T1000 (cell line): ENCODE results near the gene POLD3.
"Not testable (repeated sequence)": the region's sequence is repeated elsewhere in the genome, so short reads cannot be mapped to it uniquely, and the experiment has no call there.

ENCODE experiments used
- DNase-seq: peaks from one replicate; lab custom pipeline; 2025; ENCODE audit warnings: mixed read lengths; lab: John Stamatoyannopoulos, UW

Gene POLD3

DNA sequence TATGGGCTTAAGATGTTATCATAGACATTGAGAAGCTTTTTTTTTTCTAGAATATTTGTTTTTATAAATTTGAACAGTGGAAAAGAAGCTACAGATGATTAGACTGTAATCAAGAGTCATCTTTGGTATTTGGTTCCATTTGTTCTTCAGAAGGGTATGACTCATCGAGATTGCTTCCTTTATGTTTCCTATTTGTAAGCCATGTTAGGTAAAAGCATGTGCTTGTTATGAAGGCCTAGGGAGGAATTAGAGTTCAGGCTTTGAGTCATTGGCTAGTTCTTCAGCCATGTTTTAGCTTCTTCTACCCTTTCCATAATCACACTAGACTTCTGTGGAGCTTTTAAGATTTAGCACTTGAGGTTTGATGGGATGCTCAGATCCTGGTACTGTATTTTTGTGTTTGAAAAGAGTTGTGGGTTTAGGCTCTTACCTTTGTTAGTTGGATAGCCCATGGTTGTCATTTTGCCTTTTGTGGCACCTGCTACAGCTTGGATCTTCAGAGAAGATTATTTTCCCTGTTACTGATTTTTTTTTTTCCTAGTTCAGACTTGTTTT is 44.3 kb downstream of the POLD3 start:
- DNase-seq = no peak

DNA sequence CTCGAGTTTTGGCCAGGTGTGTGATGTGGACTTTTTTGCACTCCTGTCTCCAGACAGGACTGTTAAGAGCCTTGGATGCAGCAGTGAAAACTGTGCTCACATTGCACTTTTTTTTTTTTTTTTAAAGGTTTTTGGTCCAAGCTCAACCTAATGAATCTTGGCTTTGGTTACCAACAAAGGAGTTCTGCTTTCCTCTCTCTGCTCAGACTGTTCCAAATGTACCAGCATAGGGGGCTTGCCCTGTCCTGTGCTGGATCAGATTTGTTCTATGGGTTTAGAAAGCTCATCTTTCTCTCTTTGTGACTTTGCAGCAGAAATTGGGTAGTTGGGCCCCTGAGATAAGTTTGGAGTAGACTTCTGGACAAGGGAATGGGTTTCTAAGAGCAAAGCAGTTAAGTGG is 45.3 kb downstream of the POLD3 start:
- no peak for DNase-seq

DNA sequence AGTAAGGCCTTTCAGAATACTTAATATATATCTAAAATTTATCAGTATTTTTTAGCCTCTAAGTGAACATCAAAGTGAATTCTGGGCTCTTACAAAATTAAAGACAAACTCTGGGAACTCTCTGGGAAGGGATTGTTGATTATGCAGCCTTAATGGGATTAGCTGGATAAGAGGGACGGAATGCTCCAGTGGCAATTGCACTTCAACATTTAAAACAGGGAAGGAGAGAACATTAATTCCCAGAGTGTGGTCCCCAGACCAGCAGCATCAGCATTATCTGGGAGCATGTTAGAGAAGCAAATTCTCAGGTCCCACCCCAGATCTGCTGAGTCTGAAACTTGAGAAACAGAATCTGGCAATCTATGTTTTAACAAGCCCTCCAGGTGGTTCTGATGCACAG is 46.5 kb downstream of the POLD3 start:
- DNase-seq = no peak

DNA sequence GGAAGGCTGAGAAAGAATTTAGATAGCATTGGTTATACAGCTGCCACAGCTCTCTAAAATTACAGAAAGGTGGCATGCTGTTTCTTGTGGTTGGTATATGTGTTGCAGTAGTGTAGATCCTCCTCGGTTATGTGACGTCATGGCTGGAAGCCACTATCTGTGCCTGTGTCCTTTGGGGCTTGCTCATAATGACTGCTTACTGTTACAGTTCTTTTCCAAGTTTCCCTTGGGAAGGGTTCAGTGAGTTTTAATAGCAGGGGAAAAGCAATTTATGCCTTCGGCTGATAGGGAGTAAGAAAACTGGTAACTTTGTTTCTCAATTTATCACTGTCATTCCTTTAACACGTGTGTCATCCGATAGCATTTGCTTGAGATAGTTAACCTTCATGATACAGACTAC is 47.2 kb downstream of the POLD3 start:
- DNase-seq = no peak

DNA sequence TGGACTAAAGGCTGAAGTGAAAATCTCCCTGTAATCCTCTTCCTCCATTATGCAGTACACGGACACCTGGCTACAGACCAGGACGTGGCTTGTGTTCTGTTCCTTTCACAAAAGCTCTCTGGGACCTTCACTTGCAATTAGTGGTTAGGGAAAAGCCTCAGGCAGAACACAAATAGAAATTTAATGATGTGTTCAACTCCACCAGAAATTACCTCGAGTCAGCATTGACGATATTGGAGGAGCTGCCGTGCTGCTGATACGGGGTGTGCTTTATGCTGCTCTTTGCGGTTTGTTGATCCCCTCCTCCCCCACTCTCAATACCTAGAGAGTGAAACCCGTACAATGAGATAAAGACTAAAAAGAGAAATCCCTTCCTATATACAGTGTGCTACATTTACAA is 48.9 kb downstream of the POLD3 start:
- no peak for DNase-seq

DNA sequence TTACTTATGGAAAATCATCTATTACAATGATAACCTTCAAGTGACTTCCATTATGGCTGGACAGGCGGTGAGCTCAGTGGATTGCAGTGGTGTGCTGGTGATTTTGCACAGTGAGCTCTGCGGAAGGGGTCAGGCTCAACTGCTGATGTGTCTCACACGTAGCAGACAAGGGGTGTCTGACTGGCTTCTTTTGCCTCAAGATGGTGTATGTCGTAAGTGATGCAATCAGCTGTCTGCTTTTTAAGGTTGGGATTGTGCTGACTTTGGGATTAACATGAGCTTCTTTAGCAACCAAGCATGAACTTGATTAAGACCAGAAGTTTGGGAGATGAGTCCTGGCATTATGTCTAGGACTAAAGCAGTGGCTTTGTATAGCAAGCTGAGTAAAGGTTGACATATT is 49.5 kb downstream of the POLD3 start:
- no peak for DNase-seq

DNA sequence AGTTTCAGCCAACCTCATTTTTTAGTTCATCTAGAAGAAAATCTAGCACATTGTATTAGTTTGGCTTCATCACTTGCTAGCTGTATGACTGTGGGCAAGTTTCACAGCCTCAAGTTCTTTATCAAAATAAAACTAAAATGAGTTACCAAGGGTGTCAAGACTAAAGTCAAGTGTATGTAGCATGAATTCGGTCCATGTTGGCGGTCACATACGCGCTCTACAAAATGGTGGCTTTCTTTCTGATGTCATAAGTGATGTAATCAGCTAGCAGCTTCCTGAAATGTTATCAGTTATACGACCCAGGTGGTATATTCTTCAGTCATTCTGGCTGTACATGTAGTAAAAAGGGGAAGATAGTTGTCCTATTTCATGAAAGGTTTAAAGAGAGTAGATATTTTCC is 50.5 kb downstream of the POLD3 start:
- DNase-seq = no peak

DNA sequence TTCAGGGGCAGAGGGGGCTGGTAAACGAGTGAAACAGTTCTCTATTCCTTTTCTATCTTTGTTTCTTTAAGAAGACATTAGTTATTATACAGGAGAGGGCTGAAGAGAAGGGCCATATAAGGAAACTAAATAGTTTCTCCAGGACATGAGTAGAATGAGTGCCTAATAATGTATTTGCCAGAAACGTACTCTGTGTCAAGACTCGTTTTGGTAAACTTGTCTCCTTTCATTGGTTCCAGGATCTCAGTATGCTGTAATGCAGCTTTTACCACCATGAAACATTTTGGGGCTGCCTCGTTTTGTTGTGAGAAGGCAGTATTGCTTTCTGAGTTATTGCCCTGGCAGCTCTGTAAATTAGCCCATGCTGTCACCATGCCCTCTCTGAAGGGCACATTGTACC is 51.7 kb downstream of the POLD3 start:
- no peak for DNase-seq

DNA sequence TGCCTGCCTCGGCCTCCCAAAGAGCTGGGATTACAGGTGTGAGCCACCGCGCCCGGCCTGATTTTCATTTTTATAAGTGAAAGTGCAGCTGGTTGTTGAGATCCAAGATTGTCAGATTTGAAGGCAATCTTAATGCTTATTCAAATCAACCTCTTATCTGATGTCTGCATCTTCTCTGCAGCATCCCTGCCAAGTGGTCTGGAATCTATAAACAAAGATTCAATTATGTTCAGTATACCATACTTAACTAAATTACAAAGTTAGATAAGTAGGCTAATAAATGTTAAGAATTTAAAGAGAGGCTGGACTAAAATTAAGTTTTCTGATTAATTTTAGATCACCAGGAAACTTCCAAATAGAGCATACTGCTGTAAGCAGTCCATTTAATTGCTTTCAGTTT is 53.8 kb downstream of the POLD3 start:
- DNase-seq = no peak

DNA sequence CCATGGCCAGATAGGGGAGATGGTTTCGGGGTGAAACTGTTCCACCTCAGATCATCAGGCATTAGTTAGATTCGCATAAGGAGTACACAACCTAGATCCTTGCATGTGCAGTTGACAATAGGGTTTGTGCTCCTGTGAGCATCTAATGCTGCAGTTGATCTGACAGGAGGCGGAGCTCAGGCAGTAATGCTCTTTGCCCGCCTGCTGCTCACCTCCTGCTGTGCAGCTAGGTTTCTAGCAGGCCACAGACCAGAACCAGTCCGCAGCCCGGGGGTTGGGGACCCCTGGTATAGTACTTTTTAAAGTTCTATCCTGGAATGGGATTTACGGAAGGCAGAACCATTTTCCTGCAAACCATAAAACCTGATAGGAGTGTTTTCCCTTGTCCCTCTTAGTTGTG is 54.6 kb downstream of the POLD3 start:
- no peak for DNase-seq

DNA sequence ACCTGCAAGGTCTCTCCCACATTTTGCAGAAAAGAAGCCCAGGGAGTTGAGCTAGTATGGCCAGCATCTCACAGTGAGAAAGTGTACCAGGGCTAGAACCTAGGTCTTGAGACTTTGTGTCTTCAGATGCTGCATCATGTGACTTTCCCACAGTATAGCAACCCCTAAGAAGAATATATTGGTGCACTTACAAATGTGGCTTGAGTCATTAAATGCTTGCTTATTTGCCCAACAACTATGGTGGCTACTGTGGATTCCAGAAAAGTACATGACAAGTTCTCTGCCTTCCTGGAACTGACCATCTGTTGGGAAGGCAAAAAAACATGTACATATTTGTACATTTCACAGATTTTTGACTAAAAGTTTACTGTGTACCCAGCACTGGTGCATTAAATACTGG is 55.0 kb downstream of the POLD3 start:
- DNase-seq = no peak

DNA sequence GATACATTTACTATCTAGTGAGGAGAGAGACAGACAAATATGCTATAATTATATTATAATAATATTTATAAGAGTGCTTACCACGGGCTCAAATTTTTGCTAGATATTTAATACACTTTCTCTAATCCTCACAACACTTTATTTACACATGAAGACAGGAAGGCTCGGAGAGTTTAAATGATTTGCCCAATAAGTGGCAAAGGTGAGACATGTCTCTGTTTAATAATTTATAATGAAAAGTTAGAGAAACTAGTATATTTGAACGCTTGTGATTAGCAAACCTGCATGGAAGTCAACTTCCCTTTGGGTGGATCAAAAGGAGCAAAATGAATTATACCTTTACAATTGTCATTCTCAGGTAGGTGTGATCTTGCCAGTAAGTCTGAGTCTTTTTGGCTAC is 55.4 kb downstream of the POLD3 start:
- no peak for DNase-seq

DNA sequence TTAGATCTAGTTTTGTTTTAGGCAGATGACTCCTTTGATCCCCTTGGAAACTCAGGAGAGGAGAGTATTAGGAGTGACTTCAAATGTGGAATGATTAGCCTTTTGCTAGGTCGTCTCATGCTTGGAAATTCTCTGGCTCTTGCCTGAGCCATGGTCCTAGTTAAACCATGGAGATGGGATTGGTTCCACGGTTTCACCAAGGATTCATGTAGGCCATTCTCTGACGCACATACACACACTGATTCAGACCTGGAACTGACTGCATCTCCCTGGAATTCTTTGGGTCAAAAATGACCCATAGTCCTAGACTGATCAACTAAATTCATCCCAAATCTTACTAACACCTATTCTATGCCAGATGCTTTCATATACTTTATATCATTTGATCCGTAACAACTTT is 56.5 kb downstream of the POLD3 start:
- DNase-seq = no peak

DNA sequence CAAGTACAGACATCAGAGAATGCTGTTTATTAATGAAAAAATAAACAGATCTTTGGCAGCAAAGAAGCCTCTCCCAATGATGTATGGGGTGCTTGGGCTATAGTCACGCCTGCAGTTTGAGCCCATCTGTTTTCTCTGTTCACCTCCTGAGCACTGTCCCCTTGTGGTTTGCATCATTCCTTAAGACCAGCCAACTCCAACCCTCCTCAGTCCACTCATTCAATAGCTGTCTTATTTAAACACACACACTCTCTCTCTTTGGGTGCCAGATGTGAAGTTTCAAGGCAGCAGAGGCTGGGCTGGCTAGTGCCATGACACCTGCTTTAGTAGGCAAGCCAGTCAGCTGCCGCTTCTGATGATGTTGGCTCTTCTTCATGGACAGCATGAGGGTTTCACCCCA is 58.1 kb downstream of the POLD3 start:
- DNase-seq = no peak

DNA sequence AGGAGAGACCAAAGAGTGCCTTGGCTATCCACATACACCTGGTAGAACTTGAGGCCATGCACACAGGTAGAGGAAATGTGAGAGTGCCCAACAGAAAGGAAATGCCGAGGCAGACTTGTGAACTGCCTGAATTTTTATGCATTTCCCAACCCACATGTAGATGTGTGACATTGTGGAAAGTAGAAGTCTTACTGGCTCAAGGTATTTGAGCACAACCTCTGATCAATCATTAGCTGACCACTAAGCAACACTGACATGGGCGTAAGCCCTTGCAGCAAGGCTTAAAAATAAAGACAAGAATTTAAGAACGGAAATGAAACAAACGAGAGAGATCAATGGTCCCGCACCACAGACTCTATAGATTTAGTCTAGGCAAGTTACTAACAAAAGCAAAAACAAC is 62.6 kb downstream of the POLD3 start:
- DNase-seq = no peak

DNA sequence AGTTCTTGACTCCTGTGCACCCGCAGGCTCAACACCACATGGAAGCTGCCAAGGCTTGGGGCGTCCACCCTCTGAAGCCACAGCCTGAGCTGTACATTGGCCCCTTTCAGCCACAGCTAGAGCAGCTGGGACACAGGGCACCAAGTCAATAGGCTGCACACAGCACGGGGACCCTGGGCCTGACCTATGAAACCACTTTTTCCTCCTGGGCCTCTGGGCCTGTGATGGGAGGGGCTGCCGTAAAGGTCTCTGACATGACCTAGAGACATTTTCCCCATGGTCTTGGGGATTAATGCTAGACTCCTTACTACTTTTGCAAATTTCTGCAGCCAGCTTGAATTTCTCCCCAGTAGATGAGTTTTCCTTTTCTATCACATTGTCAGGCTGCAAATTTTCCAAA is 66.7 kb downstream of the POLD3 start:
- DNase-seq = not testable (repeated sequence)

DNA sequence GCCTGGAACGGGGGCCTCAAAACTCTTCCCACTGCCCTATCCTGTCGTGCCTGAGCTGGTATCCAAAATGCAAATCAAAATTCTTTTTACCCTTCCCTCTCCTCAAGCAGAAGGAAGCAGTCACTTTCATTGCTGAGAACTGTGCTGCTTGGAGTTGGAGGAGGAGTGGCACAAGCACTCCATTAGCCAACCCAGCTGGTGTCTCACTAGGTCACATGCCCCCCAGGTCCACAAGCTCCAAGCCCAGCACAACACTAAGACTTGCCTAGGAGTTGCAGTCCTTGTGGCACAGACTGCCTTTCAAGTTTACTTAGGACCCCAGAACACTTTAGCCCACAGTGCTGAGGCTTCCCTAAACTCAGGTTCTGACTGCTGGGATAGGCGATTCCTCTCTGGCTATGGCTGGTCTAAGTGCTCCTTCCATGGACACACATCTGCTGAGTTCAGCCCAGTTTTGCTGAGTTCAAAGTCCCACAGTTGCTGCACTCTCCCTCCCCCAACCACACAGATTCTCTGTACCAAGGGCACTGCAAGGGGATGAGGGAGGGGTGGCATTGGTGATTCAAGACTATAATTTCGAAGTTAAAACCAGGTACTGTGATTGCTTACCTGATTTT is 70.2 kb downstream of the POLD3 start:
- DNase-seq = no peak

DNA sequence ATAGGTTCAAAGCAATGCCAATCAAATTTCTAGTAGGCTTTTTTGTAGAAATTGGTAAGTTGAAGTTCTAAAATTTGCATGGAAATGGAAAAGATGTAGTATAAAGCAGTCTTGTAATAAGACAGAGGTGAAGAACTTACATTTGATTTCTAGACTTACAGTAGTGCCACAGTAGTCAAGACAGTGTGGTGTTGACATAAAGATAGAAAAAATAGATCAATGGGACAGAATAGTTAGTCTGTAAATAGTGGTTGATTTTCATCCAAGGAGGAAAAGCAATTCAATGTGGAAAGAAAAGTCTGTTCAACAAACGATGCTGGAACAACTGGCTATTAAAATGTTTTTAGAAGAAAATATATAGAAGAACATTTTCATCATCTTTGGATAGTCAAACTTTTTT is 70.9 kb downstream of the POLD3 start:
- DNase-seq = no peak

DNA sequence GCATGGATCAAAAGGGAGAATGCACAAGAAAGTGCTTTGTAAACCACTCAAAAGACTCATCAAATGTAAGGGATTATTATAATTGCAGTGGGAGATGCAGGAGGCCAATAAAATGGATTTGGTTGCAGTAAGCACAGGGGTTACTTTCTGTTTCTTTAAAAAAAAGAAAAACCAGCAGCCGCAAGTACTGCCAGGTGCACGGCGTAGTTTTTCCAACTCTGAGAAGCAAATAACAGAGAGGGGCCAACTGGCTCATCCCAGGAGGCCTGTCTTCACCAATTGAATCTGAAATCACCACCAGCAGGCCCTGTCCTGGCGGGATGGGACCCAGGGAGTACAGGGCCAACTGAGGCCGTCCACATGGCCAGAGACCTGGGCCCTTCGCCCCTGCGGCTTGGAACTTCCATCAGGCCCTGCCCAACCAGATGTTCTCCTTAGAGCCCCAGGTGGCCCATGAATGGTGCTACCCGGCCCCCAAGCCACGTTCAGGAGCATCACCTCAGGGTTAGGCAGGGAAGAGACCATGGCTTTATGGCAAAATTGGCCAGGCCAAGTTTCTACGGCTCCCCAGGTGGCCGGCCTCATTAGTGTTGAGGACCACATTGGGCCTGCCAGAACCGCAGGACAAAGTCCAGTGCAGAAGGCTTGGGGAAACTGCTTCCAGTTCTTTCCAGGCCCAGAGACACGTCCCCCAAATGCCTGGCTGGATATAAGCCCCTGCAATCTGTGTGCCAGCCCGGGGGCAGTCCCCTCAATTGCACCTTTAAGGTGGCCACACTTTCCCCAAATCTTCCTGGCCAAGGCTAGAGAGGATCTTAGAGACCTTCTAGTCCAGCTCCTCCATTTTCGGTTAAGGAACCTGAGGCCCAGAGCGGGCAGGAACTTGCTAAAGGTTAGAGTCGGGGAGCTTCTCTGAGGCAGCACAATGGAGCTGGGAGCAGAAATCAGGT is 77.1 kb downstream of the POLD3 start:
- no peak for DNase-seq

DNA sequence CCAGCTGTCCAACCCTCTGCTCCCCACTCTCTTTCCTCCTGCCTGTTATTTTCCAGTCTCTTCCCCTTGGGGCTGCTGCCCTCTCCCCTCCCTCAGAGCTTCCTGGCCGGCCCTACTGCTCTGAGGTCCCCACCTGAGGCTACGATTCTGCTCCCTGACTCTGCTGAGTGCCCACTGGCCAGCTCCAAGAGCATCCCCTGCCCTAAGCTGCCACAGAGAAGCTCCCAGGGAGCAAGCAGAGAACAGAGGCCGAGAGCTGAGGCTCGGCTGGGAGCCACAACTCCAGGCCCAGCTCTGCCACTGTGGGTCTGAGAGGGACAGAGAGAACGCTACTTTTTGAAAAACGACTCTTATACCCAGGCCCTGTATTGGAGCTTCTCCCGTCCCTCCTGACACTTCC is 77.8 kb downstream of the POLD3 start:
- no peak for DNase-seq

DNA sequence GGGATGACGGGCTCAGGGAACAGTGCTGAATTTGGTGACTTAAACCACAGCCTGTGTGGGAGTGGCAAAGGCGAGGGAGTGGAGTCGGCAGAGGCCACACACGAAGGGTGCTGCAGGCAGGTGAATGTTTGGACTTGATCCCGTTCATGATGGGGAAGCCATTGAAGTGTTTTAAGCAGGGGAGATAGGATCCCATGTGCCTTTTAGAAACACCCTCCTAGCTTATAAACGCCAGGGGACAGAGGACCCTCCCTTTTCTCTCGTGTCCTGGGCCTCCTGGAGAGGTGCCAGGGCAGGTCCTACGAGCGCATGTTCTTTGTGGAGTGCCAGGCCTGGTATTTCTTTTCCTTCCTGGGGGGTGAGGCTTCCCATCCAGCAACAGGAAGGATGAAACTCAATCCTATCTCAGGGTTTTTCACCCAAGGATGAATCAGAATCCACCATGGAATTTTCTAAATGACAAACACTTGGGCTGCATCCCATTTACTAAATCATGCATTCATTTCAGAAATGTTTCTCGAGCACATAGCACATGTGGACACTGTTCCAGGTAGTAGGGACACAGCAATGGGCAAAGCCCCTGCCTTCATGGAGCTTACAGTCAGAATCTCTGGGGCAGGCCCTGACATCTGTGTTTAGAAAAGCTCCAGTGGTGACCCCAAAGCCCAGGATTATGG is 79.3 kb downstream of the POLD3 start:
- DNase-seq = no peak

DNA sequence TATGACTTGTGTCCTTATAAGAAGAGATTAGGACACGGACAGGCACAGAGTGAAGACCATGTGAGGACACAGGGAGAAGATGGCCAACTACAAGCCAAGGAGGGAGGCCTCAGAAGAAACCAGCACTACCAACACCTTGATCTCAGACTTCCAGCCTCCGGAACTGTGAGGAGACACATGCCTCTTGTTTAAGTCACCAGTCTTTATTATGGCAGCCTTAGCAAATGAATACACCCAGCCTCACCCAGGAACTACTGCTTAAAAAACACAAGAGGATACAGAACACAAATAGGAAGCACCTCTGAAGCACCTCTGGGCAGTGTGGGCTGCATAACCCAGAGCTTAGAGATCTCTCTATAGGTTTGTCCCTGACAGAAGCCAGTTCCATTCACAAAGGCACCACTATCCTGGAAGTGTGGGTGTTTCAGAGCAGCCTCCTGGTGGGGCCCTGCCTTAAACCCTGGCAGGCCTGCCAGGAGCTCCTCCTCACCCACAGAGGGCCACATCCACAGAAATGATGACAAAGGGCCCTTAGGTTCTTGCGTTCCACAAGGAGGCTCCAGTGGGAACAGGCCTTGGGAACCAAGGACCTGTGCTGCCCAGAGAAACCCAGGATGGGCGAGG is 80.1 kb downstream of the POLD3 start:
- DNase-seq = no peak
